ENCODE results near the gene ASB14.
"Not testable (repeated sequence)": the region's sequence is repeated elsewhere in the genome, so short reads cannot be mapped to it uniquely, and the experiment has no call there.

ASB14 gene

DNA sequence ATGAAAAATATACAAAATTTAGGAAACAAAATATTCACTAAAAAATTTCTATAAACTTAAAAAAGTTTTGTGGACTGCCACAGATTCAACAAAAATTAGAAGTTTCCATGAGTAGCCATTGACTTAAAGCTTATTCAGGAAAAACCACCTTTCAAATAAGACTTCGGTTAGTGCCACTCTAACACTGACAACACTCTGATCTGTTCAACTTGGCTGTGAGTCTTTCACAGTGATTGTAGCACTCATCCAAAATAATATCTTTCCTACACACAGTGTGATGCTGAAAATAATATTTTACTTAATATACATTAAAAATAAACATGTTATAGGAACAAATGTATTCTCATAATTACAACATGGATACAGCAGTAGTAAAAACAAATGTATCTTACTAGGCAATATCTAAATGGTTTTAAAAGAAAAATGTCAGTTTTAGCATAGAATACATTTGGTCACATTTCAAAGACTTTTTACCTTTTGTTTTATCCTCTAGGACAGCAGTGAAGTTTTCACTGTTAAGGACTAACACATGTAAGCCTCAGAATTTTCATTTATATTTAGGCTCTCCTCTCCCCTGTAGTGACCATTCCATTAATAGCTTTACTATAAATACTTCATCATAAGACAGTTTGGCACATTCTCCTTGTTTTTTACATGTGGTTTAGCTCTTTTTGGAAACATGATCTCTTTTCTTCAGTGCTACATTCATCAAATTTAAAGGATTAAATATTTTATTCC lies at the start of gene ASB14:
ASB14 (minus strand) TSS at position 527 of the 738 bp plus-strand sequence. CDS start 652 bp downstream, outside the sequence.
- no peak for DNase-seq (ENCODE audit: low read depth)

- DNase-seq (ENCODE audit: low read depth) = not testable (repeated sequence)
These were observed 46.7 kb upstream of the ASB14 start for GRCh38 chr3:57339071-57339642.

- not testable (repeated sequence) for DNase-seq (ENCODE audit: low read depth)
These were observed 46.0 kb upstream of the ASB14 start for GRCh38 chr3:57338272-57339070.

DNA sequence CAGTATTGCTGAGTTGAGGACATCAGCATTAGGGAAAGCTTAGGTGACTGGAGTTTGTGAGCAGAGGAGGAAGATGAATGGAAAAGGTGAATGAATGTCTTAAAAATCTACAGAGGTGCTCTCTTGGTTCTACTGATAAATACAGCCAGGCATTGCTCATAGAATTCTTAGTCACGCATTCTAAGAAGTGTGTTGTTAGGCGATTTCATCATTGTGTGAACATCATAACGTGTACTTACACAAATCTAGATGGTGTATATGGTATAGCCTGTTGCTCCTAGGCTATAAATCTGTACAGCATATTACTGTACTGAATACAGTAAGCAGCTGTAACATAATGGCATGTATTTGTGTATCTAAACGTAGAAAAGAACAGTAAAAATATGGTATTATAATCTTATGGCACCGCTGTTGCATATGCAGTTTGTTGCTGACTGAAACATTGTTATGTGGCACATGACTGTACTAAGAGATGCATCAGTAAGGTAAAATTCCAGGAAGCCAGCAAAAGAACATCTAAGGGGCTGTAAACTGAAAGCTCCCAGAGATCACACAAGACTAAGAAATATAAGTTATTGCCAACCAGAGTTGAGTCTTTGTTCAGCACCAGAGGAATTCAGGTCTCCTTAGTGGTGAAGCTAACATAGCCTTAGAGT lies 42.9 kb upstream of the ASB14 start:
- DNase-seq (ENCODE audit: low read depth) = no peak

- no peak for DNase-seq (ENCODE audit: low read depth)
These were observed 38.7 kb upstream of the ASB14 start for GRCh38 chr3:57331078-57331610.

DNA sequence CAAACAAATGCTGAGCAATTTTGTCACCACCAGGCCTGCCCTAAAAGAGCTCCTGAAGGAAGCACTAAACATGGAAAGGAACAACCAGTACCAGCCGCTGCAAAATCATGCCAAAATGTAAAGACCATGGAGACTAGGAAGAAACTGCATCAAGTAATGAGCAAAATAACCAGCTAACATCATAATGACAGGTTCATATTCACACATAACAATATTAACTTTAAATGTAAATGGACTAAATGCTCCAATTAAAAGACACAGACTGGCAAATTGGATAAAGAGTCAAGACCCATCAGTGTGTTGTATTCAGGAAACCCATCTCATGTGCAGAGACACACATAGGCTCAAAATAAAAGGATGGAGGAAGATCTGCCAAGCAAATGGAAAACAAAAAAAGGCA lies 34.0 kb upstream of the ASB14 start:
- not testable (repeated sequence) for DNase-seq (ENCODE audit: low read depth)

- DNase-seq (ENCODE audit: low read depth) = no peak
These were observed 21.7 kb upstream of the ASB14 start for GRCh38 chr3:57314204-57314603.

- DNase-seq (ENCODE audit: low read depth) = no peak
These were observed 17.4 kb upstream of the ASB14 start for GRCh38 chr3:57309769-57310360.

DNA sequence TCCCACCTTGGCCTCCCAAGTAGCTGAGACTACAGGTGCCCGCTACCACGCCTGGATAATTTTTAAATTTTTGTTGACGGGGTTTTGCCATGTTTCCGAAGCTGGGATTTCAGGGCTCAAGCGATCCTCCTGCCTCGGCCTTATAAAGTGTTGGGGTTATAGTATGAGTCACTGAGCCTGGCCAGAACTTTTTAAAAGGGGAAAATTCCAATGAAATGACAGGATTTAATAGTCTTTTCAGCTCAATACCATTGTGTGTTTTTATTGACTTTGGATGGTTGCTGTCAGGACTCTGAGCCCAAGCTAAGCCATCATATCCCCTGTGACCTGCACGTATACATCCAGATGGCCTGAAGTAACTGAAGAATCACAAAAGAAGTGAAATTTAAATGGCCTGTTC lies 11.0 kb upstream of the ASB14 start:
- DNase-seq (ENCODE audit: low read depth) = peak; percentile 24

DNA sequence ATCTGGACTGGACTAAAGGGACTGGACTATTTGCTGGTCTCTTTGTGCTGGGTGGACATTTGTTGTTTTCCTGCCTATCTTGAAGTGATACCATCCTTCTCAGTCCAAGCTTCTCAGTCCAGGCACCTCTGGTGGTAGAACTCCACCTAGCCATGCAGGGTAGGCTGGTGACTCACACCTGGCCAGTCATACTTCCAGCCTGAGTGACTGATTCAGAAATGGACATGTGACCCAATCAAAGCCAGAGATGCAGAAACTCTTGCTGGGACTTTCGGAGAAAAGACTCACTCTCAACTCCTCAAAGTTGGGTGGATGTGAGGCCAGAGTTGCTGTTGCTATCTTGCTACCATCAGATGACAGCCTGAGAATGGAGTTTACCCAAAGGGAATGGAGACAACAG lies 5.6 kb upstream of the ASB14 start:
- peak; percentile 18 for DNase-seq (ENCODE audit: low read depth)

DNA sequence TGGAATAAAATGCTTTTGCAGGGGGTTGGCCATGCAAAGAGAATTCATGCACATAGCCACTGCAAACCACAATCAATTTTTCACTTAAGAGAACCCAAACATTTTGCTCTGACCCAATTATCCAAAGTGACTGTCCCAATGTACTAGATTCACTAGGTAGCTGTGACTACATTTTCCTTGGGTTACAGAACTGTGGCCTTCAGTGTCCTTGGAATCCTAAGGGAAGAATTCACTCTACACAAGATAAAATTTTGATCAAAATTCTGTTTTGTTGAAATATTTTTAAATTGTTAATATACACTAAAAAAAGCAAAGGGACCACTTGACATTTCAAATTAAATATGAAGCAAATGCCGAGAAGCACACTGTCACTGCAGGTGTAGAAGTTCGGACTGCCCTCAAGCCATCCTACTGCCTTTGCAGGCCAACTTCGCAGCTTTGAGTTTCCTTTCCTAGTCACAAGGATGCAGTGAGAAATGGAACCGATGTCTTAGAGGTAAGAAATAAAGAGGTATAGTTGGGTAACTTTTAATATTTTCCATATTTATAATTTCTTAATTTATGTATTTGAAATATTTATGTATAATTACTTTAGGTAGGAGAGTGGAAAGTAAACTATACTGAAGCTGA lies 527 bp upstream of the ASB14 start:
- DNase-seq (ENCODE audit: low read depth) = no peak

DNA sequence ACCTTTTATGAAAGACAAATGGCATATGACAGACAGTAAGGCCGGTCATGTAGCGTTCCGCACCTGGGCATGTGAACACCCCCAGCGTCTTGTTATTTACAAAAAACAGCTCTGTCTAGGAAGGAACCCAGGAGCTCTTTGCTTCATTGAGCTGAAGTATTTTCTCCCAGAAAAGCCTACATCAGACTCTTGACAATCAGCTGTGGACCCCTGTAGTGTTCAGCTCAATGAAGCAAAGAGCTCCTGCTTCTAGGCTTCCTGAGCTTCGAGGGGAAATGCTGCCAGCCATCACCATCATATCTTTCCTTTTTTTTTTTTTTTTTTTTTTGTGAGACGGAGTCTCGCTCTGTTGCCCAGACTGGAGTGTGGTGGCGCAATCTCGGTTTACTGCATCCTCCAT lies 4.1 kb downstream of the ASB14 start:
- DNase-seq (ENCODE audit: low read depth) = no peak

GRCh38 chr3:57287205-57287604 lies 5.3 kb downstream of the ASB14 start:
- DNase-seq (ENCODE audit: low read depth) = no peak

DNA sequence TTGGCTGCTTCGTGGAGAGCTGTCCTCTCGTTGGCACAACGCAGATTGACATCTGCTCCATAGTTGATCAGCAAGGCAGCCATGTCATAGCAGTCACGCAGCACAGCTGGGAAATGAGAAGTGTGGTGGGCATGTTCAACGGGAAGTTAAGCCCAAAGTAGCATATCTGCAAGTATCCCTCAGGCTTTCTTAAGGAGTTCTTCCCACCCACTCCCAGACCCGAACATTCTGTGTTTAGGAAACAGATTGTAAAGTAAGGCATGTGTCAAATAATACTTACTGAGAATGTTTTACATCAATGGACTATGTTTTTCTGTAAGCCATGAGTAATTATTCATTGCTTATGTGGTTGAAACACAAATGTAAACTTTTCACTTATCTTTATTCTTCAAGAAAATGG lies 9.2 kb downstream of the ASB14 start:
- no peak for DNase-seq (ENCODE audit: low read depth)

- DNase-seq (ENCODE audit: low read depth) = no peak
These were observed 10.8 kb downstream of the ASB14 start for GRCh38 chr3:57281715-57282114.

GRCh38 chr3:57279685-57280084 lies 12.8 kb downstream of the ASB14 start:
- DNase-seq (ENCODE audit: low read depth) = no peak

GRCh38 chr3:57278237-57278636 lies 14.2 kb downstream of the ASB14 start:
- no peak for DNase-seq (ENCODE audit: low read depth)

- no peak for DNase-seq (ENCODE audit: low read depth)
These were observed 17.1 kb downstream of the ASB14 start for GRCh38 chr3:57275393-57275792.

DNA sequence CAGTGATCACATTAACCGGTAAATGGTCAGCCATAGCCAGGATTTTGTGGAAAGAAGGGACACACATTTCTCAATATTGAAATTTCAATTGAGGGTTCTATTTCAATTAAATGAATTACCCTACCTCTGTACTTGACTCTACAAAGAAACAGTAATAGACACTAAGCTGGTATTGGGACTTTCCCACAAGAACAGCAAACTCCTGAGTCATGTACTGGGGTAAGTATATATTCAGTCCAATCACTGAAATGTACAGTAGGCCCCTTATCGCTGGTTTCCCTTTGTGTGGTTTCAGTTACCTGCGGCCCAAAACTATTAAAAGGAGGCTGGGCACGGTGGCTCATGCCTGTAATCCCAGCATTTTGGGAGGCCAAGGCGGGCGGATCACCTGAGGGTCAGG lies 17.6 kb downstream of the ASB14 start:
- DNase-seq (ENCODE audit: low read depth) = no peak

- DNase-seq (ENCODE audit: low read depth) = no peak
These were observed 24.1 kb downstream of the ASB14 start for GRCh38 chr3:57268416-57268815.

DNA sequence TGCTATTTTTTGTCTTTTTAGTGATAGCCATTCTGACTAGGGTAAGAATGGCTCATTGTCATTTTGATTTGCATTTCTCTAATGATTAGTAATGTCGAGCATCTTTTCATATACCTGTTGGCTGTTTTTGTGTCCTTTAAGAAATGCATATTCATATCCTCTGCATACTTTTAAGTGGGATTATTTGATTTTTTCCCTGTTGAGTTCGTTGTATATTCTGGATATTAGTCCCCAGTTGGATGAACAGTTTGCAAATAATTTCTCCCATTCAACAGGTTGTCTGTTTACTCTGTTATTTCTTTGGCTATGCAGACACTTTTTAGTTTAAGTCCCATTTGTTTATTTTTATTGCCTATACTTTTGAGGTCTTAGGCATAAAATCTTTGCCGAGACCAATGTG lies 30.6 kb downstream of the ASB14 start:
- DNase-seq (ENCODE audit: low read depth) = no peak
